Esophagus muscularis mucosa (tissue), 4 donors: Measurements from ENCODE around the gene TSTD1.

Experiments used
- CTCF ChIP-seq, 3 experiments: fragments of 200-600 bp in 2 of 3; fragments of 450-650 bp in 1 of 3; sonication (generic) in 2 of 3; IDR thresholded peaks; one replicate each; pipeline ENCODE4 v1.5.1; 2017 to 2019; ENCODE audit warnings: antibody characterized with exemption in 3 of 3, mild to moderate bottlenecking in 2 of 3, moderate library complexity in 1 of 3
- EP300 ChIP-seq: sonication (generic); formaldehyde crosslinking; IDR thresholded peaks from one replicate; pipeline ENCODE4 v1.6.1; 2017; ENCODE audit warnings: antibody characterized with exemption
- POLR2A ChIP-seq: fragments of 450-650 bp; IDR thresholded peaks from one replicate; pipeline ENCODE4 v1.6.1; 2017; ENCODE audit warnings: antibody characterized with exemption, moderate library complexity, mild to moderate bottlenecking, low read depth
- POLR2AphosphoS5 ChIP-seq, 2 donors: sonication (generic); formaldehyde crosslinking; IDR thresholded peaks; one replicate each; pipeline ENCODE4 v1.6.1; 2017; ENCODE audit warnings: antibody characterized with exemption in 2 of 2

DNA sequence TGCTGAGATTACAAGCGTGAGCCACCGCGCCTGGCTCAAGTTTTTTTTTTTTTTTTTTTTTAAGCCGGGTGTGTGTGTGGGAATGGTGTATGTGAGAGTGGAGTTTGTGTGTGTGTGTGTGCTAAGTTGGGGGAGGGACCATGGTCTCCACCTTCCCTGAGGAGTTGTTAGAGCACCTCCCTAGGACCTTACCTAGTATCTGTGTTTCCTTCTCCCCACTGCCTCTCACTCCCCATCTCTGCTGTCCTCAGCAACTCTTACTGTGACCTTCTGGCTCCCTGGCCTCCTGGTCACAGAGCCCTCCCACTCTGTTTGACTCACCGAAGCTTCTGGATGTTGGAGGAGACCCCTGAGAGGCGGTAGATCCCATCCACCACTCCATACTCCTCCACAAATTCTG, 20.5 kb upstream of the TSTD1 start:
- no peak for TF ChIP-seq CTCF (IDR thresholded peaks at IDR 0.05)
- no peak for TF ChIP-seq POLR2A
- no peak for TF ChIP-seq EP300
- no peak for TF ChIP-seq POLR2AphosphoS5 (IDR thresholded peaks at IDR 0.05)
